Ascending aorta (tissue), 2 donors: ENCODE data around the gene CHST11. TPM values are rescaled to one million over a fixed set of nuclear protein-coding genes. Genes with fewer than 3 reads are reported as not detected.
A peak's percentile ranks its signal among the peaks of the same experiment; 100 is the strongest.

ENCODE experiments used
- DNase-seq, 2 donors: peaks; one replicate each; pipeline ENCODE4 v3.0.0-alpha.2; 2019; ENCODE audit warnings: low spot score in 2 of 2
- H3K27ac ChIP-seq, 2 donors: fragments of 200-600 bp; sonication (generic); one replicate each; pipeline ENCODE4 v1.5.1; 2016 to 2017; ENCODE audit warnings: mild to moderate bottlenecking in 1 of 2
- H3K27me3 ChIP-seq: fragments of 200-600 bp; sonication (generic); one replicate; pipeline ENCODE4 v1.5.1; 2017
- H3K36me3 ChIP-seq, 2 donors: fragments of 200-600 bp; sonication (generic); one replicate each; pipeline ENCODE4 v1.5.1; 2016
- H3K4me1 ChIP-seq, 2 donors: fragments of 200-600 bp; sonication (generic); one replicate each; pipeline ENCODE4 v1.5.1; 2016 to 2017; ENCODE audit warnings: mild to moderate bottlenecking in 1 of 2
- H3K4me3 ChIP-seq, 2 donors: fragments of 200-600 bp; sonication (generic); one replicate each; pipeline ENCODE4 v1.5.1; 2016 to 2017; ENCODE audit warnings: mild to moderate bottlenecking in 1 of 2
- H3K9me3 ChIP-seq, 2 donors: fragments of 200-600 bp; sonication (generic); one replicate each; pipeline ENCODE4 v1.5.1; 2016
- intact Hi-C: fragments of 100-400 bp; cut with DNase I; formaldehyde crosslinking; loops from one replicate; pipeline ENCODE4 v1.15.1; 2023
- total RNA-seq: library from RNA; depleted of rRNA; stranded (reverse); fragments of >200 nt; gene quantifications from one replicate; pipeline ENCODE4 v1.1.0, GENCODE V29; 2016
- TF ChIP-seq, protein P1 (sequence below), 3 experiments: fragments of 200-600 bp in 2 of 3; fragments of 450-650 bp in 1 of 3; sonication (generic) in 2 of 3; IDR thresholded peaks; one replicate each; pipeline ENCODE4 v1.5.1; 2016 to 2019; ENCODE audit warnings: antibody characterized with exemption in 3 of 3, mild to moderate bottlenecking in 1 of 3, moderate library complexity in 1 of 3

The CHST11 gene
- total RNA-seq, 1 donor from 2014 or later: 63.2 TPM

DNA sequence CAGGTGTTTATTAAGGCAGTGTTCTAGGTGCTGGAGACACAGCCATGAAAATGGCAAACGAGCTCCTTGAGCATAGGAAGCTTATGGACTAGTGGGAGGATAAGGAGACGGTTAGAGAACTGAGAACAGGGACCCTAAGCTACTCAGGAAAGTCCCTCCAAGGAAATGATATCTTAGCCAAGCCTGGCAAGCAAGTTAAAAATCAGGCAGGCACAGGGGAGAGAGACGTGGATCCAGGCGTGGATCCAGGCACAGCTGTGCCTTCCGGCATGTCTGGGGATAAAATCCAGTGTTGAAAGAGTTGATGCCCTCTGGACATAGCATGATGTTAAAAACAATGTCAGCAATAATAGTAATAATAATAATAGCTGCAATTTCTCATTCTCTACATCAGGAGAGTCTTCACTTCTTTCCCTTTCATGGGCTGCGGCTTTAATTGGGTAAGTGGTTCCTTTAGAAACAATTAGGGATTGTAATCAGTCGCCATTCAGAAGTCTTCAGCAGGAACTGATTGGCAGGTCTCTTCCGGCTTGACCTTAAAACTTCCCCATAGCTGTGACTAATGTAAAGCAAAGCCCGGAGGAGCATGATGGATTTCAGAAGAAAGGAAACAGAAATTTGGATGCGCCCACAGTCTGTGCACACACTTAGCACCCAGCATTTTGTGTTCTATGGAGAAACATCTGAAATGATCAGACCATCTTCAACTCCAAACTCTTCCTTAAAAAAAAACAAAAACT lies 271.1 kb downstream of the CHST11 start:
- no peak for DNase-seq
- TF ChIP-seq, protein P1, sequence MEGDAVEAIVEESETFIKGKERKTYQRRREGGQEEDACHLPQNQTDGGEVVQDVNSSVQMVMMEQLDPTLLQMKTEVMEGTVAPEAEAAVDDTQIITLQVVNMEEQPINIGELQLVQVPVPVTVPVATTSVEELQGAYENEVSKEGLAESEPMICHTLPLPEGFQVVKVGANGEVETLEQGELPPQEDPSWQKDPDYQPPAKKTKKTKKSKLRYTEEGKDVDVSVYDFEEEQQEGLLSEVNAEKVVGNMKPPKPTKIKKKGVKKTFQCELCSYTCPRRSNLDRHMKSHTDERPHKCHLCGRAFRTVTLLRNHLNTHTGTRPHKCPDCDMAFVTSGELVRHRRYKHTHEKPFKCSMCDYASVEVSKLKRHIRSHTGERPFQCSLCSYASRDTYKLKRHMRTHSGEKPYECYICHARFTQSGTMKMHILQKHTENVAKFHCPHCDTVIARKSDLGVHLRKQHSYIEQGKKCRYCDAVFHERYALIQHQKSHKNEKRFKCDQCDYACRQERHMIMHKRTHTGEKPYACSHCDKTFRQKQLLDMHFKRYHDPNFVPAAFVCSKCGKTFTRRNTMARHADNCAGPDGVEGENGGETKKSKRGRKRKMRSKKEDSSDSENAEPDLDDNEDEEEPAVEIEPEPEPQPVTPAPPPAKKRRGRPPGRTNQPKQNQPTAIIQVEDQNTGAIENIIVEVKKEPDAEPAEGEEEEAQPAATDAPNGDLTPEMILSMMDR (IDR thresholded peaks at IDR 0.05): no peak
- Histone ChIP-seq H3K4me3 (no peak overlapping the region), H3K4me1 (no peaks in the 10 kb centered on the region), H3K27me3 (no peaks in the 10 kb centered on the region), H3K36me3 (no peaks in the 10 kb centered on the region), H3K27ac (no peak overlapping the region), H3K9me3 (no peaks in the 10 kb centered on the region)
- intact Hi-C loops: no loop called here

DNA sequence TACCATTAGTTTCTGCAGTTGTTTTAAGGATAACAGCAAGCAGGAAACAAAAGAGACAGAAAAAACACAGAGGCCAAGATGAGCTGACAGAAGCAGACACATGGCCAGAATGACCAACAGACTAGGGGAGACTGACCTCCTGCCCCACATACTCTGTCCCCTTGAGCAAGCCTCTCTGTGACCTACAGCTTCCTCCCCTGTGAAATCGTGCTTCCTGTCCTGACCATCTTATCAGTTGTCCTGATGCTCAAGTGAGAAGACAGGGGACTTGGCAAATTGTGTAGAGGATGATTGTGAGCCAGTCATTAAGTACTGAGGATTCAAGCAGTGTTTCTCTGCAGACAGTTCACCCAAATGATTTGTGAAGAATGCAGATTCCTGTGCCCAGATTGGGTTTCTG lies 272.3 kb downstream of the CHST11 start:
- H3K4me1 ChIP-seq: peaks cover 0 to 7% of the 10 kb centered on the region in 2 donors
- no peaks in the 10 kb centered on the region for H3K9me3 ChIP-seq
- no peak overlapping the region for H3K4me3 ChIP-seq
- H3K27ac ChIP-seq: no peak overlapping the region
- intact Hi-C loops: no loop called here
- no peaks in the 10 kb centered on the region for H3K27me3 ChIP-seq
- TF ChIP-seq, protein P1 (IDR thresholded peaks at IDR 0.05): no peak
- H3K36me3 ChIP-seq: no peaks in the 10 kb centered on the region
- no peak for DNase-seq

DNA sequence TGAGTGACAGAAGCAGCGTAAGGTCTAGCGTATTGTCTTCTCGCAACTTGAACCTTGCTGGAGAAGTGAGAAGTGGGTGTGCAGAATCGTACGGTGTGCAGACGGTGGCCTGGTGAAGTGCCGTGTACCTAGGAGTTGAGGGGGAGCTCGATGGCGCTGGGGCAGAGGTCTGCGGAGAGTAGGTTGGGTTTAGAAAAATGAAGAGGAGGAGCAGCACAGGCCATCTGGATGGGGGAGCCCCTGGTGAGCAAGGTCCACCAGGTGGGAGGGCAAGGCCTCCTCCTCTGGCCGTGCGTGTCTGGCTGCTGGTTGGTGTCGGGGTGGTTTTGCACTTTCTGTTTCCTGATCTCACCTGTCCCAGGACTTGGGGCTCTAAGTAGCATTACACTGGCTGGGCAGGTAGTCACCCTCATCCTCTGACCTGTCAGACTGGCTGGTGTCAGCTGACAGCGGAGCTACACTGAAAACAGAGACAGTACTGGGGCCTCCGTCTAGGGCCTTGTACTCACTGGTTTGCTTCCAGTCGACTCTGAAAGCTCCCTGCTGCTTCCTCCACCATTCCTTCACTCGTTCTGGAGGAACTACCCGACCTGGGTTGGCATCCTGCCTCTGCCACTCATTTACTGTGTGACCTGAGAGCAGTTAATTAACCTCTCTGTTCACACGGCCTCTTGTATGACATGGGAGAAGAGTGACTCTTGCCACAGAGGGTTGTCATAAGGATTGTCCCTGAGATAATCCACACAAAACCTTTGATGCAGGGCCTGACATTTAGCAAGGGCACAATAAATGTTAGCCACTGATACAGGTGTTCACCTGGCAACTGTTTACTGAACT lies 273.1 kb downstream of the CHST11 start:
- Histone ChIP-seq H3K4me1 (peaks cover 0 to 14% of the 10 kb centered on the region in 2 donors), H3K27ac (no peak overlapping the region), H3K36me3 (no peaks in the 10 kb centered on the region), H3K4me3 (no peak overlapping the region), H3K9me3 (no peaks in the 10 kb centered on the region), H3K27me3 (no peaks in the 10 kb centered on the region)
- intact Hi-C loops: loop anchor here (10.0 kb wide), 1 partner anchor 325 kb away; no protein-coding TSS in a partner anchor
- TF ChIP-seq, protein P1 (IDR thresholded peaks at IDR 0.05): no peak
- DNase-seq: no peak

GRCh38 chr12:104730763-104731162 lies 274.0 kb downstream of the CHST11 start:
- H3K9me3 ChIP-seq: no peaks in the 10 kb centered on the region
- H3K36me3 ChIP-seq: no peaks in the 10 kb centered on the region
- no peak for DNase-seq
- H3K27ac ChIP-seq: no peak overlapping the region
- TF ChIP-seq, protein P1 (IDR thresholded peaks at IDR 0.05): no peak
- H3K4me3 ChIP-seq: no peak overlapping the region
- peaks cover 0 to 21% of the 10 kb centered on the region in 2 donors for H3K4me1 ChIP-seq
- intact Hi-C loops: loop anchor here (10.0 kb wide), 1 partner anchor 324 kb away; no protein-coding TSS in a partner anchor
- H3K27me3 ChIP-seq: no peaks in the 10 kb centered on the region

DNA sequence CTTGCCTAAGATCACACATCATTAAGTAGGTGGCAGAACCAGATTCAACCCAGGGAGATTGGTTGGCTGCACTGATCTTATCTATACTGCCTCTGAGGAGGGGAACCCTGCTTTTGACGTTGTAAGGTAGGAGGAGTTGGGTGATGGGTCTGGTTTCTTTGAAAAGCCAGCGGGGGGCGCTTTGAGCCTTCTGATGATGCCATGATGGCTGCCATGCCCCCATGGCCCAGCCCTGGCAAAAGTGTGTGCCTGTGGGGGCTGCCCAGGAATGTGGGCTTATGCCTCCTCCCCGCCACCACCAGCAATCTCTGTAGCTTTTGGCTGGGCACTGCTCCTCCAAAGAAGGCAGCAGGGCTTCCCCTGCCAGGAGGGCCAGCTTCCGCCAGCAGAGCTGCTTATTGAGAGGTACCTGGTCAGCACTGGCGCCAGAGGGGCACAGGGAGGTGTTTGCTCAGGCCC lies 277.0 kb downstream of the CHST11 start:
- H3K4me1 ChIP-seq: peaks cover 0 to 40% of the 10 kb centered on the region in 2 donors
- peak in 1 of 2 donors; percentile 67 for DNase-seq
- TF ChIP-seq, protein P1 (IDR thresholded peaks at IDR 0.05): peak in 1 of 3 experiments; percentile 53
- H3K4me3 ChIP-seq: no peak overlapping the region
- intact Hi-C loops: loop anchor here (10.0 kb wide), 1 partner anchor 321 kb away; no protein-coding TSS in a partner anchor
- H3K27ac ChIP-seq: peak overlapping the region; percentile 12 to 34
- H3K27me3 ChIP-seq: no peaks in the 10 kb centered on the region
- no peaks in the 10 kb centered on the region for H3K9me3 ChIP-seq
- no peaks in the 10 kb centered on the region for H3K36me3 ChIP-seq
